ENCODE results near the gene NCK1.
"Not testable (repeated sequence)": the region's sequence is repeated elsewhere in the genome, so short reads cannot be mapped to it uniquely, and the experiment has no call there.

NCK1 gene

GRCh38 chr3:136862617-136863322, 762 bp downstream of the NCK1 start:
- H3K4me3 ChIP-seq (ENCODE audit: low read depth, low read length), result peak overlapping the region; percentile 82
- DNase-seq (ENCODE audit: low read depth, low spot score), result peak; percentile 71
- in situ Hi-C loops (cut with HindIII; ENCODE audit: low sequenced_read_pairs), result no loop called here
- no peak for TF ChIP-seq CTCF (IDR thresholded peaks at IDR 0.05; ENCODE audit: low read depth, low read length)

DNA sequence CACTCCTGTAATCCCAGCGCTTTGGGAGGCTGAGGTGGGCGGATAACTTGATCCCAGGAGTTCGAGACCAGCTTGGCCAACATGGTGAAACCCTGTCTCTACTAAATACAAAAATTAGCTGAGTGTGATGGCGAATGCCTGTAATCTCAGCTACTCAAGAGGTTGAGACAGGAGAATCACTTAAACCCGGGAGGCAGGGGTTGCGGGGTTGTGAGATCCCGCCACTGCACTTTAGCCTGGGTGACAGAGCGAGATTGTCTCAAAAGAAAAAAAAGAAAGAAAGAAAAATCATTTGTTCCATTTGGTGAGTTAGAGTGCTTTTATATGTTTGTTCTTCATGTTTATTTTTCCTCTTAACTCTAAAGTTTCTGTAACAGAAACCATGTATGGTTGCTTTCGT, 7.3 kb downstream of the NCK1 start:
- TF ChIP-seq CTCF (IDR thresholded peaks at IDR 0.05; ENCODE audit: low read depth, low read length), result no peak
- in situ Hi-C loops (cut with HindIII; ENCODE audit: low sequenced_read_pairs), result no loop called here
- no peak for DNase-seq (ENCODE audit: low read depth, low spot score)
- H3K4me3 ChIP-seq (ENCODE audit: low read depth, low read length), result no peak overlapping the region

DNA sequence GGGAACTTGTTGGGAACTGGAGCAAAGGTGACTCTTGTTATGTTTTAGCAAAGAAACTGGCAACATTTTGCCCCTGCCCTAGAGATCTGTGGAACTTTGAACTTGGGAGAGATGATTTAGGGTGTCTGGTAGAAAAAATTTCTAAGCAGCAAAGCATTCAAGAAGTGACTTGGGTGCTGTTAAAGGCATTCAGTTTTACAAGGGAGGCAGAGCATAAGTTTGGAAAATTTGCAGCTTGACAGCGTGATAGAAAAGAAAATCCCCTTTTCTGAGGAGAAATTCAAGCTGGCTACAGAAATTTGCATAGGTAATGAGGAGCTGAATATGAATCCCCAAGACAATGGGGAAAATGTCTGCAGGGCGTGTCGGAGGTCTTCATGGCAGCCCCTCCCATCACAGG, 10.2 kb downstream of the NCK1 start:
- in situ Hi-C loops (cut with HindIII; ENCODE audit: low sequenced_read_pairs); DNase-seq (ENCODE audit: low read depth, low spot score); H3K4me3 ChIP-seq (ENCODE audit: low read depth, low read length): not testable (repeated sequence)

DNA sequence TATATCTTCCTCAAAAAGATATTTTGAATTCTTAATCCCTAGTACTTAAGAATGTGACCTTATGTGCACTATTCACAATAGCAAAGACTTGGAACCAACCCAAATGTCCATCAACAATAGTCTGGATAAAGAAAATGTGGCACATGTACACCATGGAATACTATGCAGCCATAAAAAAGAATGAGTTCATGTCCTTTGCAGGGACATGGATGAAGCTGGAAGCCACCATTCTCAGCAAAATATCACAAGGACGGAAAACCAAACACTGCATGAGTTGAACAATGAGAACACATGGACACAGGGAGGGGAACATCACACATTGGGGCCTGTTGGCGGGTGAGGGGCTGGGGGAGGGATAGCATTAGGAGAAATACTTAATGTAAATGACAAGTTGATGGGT, 17.5 kb downstream of the NCK1 start:
- in situ Hi-C loops (cut with HindIII; ENCODE audit: low sequenced_read_pairs); DNase-seq (ENCODE audit: low read depth, low spot score); H3K4me3 ChIP-seq (ENCODE audit: low read depth, low read length): not testable (repeated sequence)

DNA sequence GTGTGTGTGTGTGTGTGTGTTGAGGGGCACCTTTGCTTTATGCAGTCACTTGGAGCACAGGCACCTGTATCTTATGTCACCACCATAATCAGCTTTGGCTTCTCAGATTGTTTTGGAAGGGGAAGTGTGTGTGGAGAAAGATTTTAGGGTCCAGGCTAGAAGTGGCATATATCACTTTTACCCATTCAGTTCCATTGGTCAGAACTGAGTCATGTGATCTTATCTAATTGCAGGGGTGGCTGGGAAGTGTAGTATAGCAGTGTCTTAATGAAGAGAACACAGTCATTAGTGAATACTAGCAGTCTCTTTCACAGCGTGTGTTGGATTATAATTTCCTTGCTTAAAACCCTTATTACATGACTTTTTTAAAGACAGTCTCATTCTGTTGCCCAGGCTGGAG, 20.6 kb downstream of the NCK1 start:
- TF ChIP-seq CTCF (IDR thresholded peaks at IDR 0.05; ENCODE audit: low read depth, low read length), result no peak
- in situ Hi-C loops (cut with HindIII; ENCODE audit: low sequenced_read_pairs), result no loop called here
- DNase-seq (ENCODE audit: low read depth, low spot score), result no peak
- no peak overlapping the region for H3K4me3 ChIP-seq (ENCODE audit: low read depth, low read length)

- in situ Hi-C loops (cut with HindIII; ENCODE audit: low sequenced_read_pairs), result no loop called here
- no peak for TF ChIP-seq CTCF (IDR thresholded peaks at IDR 0.05; ENCODE audit: low read depth, low read length)
- no peak overlapping the region for H3K4me3 ChIP-seq (ENCODE audit: low read depth, low read length)
- no peak for DNase-seq (ENCODE audit: low read depth, low spot score)
Measured at GRCh38 chr3:136883967-136884720, 22.1 kb downstream of the NCK1 start.

DNA sequence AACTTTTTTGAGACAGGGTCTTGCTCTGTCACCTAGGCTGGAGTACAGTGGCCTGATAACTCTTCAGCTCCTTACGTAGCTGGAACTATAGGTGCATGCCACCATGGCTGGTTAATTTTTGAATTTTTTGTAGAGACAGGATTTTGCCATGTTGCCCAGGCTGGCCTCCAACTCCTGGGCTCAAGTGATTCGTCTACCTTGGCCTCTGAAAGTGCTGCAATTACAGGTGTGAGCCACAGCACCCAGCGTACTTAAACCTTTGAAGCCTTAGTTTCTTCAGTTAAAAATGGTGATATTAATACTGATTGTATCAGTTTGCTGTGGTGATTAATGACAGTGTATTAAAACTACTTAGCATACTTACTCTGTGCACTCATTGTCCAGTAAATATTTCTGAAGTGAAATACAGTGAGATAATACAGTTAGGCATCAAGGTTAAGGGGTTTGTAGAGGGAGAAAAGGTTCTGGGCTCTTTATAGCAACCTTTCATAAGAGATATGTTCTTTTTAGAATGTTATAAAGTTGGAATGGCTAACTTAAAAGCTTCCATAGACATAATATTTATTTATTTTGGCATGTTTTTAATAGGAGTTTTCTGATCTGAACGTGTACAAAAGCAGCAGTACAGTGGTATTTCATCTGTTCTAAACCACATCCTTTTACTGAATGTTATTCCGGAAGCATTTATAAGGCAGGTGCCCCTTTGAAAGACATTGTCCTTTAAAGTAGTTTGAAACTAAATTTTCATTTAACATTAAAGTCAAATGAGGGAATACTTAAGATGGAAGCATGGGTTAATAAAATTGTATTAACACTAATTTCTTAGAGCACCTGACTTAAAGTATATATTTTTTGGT, 23.6 kb downstream of the NCK1 start:
- in situ Hi-C loops (cut with HindIII; ENCODE audit: low sequenced_read_pairs), result no loop called here
- DNase-seq (ENCODE audit: low read depth, low spot score), result no peak

More for the DNA sequence above, 23.6 kb downstream of the NCK1 start:
- no peak for TF ChIP-seq CTCF (IDR thresholded peaks at IDR 0.05; ENCODE audit: low read depth, low read length)
- H3K4me3 ChIP-seq (ENCODE audit: low read depth, low read length), result no peak overlapping the region
